Stimulated activated naive B cell treated with anti-CD40 and anti-IgM and Interleukin-4, amounts not matched to agents 10 μg/mL and 1 μg/mL and 100 μg/mL, for 72 hours (primary cell): ENCODE measurements around the gene MTM1.

Experiments
- ATAC-seq, 2 donors: fragments of 150-1000 bp; cut with Tn5 transposase; replicated peaks; 2 replicates each; pipeline ENCODE4 v1.10.0; 2021; ENCODE audit warnings: moderate library complexity in 1 of 2
- DNase-seq: peaks from one replicate; pipeline ENCODE4 v3.0.0; 2021
- H3K27ac Mint-ChIP-seq: one replicate; pipeline ENCODE4 v1.8.0; 2022; ENCODE audit warnings: mild to moderate bottlenecking, mixed read lengths
- H3K27me3 Mint-ChIP-seq, 2 donors: one replicate each; pipeline ENCODE4 v1.8.0; 2022; ENCODE audit warnings: mixed read lengths in 2 of 2
- H3K36me3 Mint-ChIP-seq, 2 donors: one replicate each; pipeline ENCODE4 v1.8.0; 2022; ENCODE audit warnings: mixed read lengths in 2 of 2, mild to moderate bottlenecking in 1 of 2
- H3K4me1 Mint-ChIP-seq, 2 donors: one replicate each; pipeline ENCODE4 v1.8.0; 2022; ENCODE audit warnings: mixed read lengths in 2 of 2, mild to moderate bottlenecking in 1 of 2
- H3K4me3 Mint-ChIP-seq, 2 donors: one replicate each; pipeline ENCODE4 v1.8.0; 2022; ENCODE audit warnings: mild to moderate bottlenecking in 2 of 2, mixed read lengths in 2 of 2, moderate library complexity in 1 of 2
- H3K9me3 Mint-ChIP-seq, 2 donors: one replicate each; pipeline ENCODE4 v1.8.0; 2022; ENCODE audit warnings: mixed read lengths in 2 of 2, mild to moderate bottlenecking in 1 of 2

Gene MTM1

GRCh38 chrX:150543230-150544155 is 24.9 kb upstream of the MTM1 start:
- DNase-seq, result peak; percentile 68
- Mint-ChIP-seq H3K36me3 (no peaks in the 10 kb centered on the region), H3K27me3 (peaks cover 0 to 4% of the 10 kb centered on the region in 2 donors), H3K9me3 (no peaks in the 10 kb centered on the region), H3K27ac (peak overlapping the region; percentile 73), H3K4me1 (peaks cover 22 to 40% of the 10 kb centered on the region in 2 donors), H3K4me3 (peak overlapping the region; percentile 15 to 18)
- peak; percentile 78 to 80 for ATAC-seq

- H3K36me3 Mint-ChIP-seq, result no peaks in the 10 kb centered on the region
- ATAC-seq (no peak), DNase-seq (no peak)
- no peak overlapping the region for H3K27ac Mint-ChIP-seq
- H3K4me3 Mint-ChIP-seq, result no peak overlapping the region
- H3K27me3 Mint-ChIP-seq, result peaks cover 0 to 8% of the 10 kb centered on the region in 2 donors
- H3K4me1 Mint-ChIP-seq, result peaks cover 22 to 40% of the 10 kb centered on the region in 2 donors
- no peaks in the 10 kb centered on the region for H3K9me3 Mint-ChIP-seq
These were observed 24.1 kb upstream of the MTM1 start for GRCh38 chrX:150544222-150544787.

- ATAC-seq (no peak), DNase-seq (no peak)
- H3K9me3 Mint-ChIP-seq, result no peaks in the 10 kb centered on the region
- no peak overlapping the region for H3K27ac Mint-ChIP-seq
- no peaks in the 10 kb centered on the region for H3K36me3 Mint-ChIP-seq
- no peak overlapping the region for H3K4me3 Mint-ChIP-seq
- H3K4me1 Mint-ChIP-seq, result peaks cover 22 to 40% of the 10 kb centered on the region in 2 donors
- H3K27me3 Mint-ChIP-seq, result peaks cover 0 to 9% of the 10 kb centered on the region in 2 donors
These were observed 23.3 kb upstream of the MTM1 start for GRCh38 chrX:150544835-150545770.

- Mint-ChIP-seq H3K27me3 (peaks cover 0 to 9% of the 10 kb centered on the region in 2 donors), H3K27ac (peak overlapping the region; percentile 1), H3K4me3 (peak overlapping the region; percentile 7 to 16), H3K36me3 (no peaks in the 10 kb centered on the region), H3K4me1 (peaks cover 22 to 38% of the 10 kb centered on the region in 2 donors), H3K9me3 (no peaks in the 10 kb centered on the region)
- DNase-seq (no peak), ATAC-seq (no peak)
These were observed 21.7 kb upstream of the MTM1 start for GRCh38 chrX:150546711-150547153.

- H3K4me3 Mint-ChIP-seq, result peak overlapping the region; percentile 79 to 90
- DNase-seq (peak; percentile 37), ATAC-seq (peak; percentile 18 to 52)
- H3K9me3 Mint-ChIP-seq, result no peaks in the 10 kb centered on the region
- H3K27ac Mint-ChIP-seq, result peak overlapping the region; percentile 57
- peaks cover 20 to 30% of the 10 kb centered on the region in 2 donors for H3K4me1 Mint-ChIP-seq
- peaks cover 0 to 9% of the 10 kb centered on the region in 2 donors for H3K27me3 Mint-ChIP-seq
- no peaks in the 10 kb centered on the region for H3K36me3 Mint-ChIP-seq
These were observed 20.9 kb upstream of the MTM1 start for GRCh38 chrX:150547375-150548115.

- H3K27ac Mint-ChIP-seq, result peak overlapping the region; percentile 57
- H3K27me3 Mint-ChIP-seq, result peaks cover 0 to 9% of the 10 kb centered on the region in 2 donors
- ATAC-seq, result no peak
- H3K4me3 Mint-ChIP-seq, result peak overlapping the region; percentile 79 to 90
- DNase-seq, result no peak
- no peaks in the 10 kb centered on the region for H3K36me3 Mint-ChIP-seq
- H3K4me1 Mint-ChIP-seq, result peaks cover 16 to 23% of the 10 kb centered on the region in 2 donors
- no peaks in the 10 kb centered on the region for H3K9me3 Mint-ChIP-seq
These were observed 20.2 kb upstream of the MTM1 start for GRCh38 chrX:150548251-150548650.

GRCh38 chrX:150548684-150549083 is 19.7 kb upstream of the MTM1 start:
- no peak overlapping the region for H3K27ac Mint-ChIP-seq
- H3K27me3 Mint-ChIP-seq, result peaks cover 0 to 9% of the 10 kb centered on the region in 2 donors
- no peaks in the 10 kb centered on the region for H3K36me3 Mint-ChIP-seq
- DNase-seq (no peak), ATAC-seq (no peak)
- no peaks in the 10 kb centered on the region for H3K9me3 Mint-ChIP-seq
- H3K4me3 Mint-ChIP-seq, result no peak overlapping the region
- H3K4me1 Mint-ChIP-seq, result peaks cover 13 to 19% of the 10 kb centered on the region in 2 donors

- Mint-ChIP-seq H3K36me3 (no peaks in the 10 kb centered on the region), H3K27me3 (peaks cover 0 to 9% of the 10 kb centered on the region in 2 donors), H3K4me3 (no peak overlapping the region), H3K9me3 (no peaks in the 10 kb centered on the region), H3K27ac (no peak overlapping the region), H3K4me1 (peaks cover 3 to 6% of the 10 kb centered on the region in 2 donors)
- no peak for DNase-seq
- ATAC-seq, result no peak
These were observed 16.5 kb upstream of the MTM1 start for GRCh38 chrX:150551963-150552362.

GRCh38 chrX:150558424-150558823 is 10.0 kb upstream of the MTM1 start:
- Mint-ChIP-seq H3K27me3 (peaks cover 0 to 3% of the 10 kb centered on the region in 2 donors), H3K9me3 (no peaks in the 10 kb centered on the region), H3K4me3 (no peak overlapping the region), H3K4me1 (no peaks in the 10 kb centered on the region), H3K27ac (no peak overlapping the region), H3K36me3 (no peaks in the 10 kb centered on the region)
- DNase-seq (no peak), ATAC-seq (no peak)

GRCh38 chrX:150564838-150565237 is 3.6 kb upstream of the MTM1 start:
- H3K36me3 Mint-ChIP-seq, result no peaks in the 10 kb centered on the region
- DNase-seq, result no peak
- no peaks in the 10 kb centered on the region for H3K9me3 Mint-ChIP-seq
- no peak overlapping the region for H3K27ac Mint-ChIP-seq
- H3K4me3 Mint-ChIP-seq, result no peak overlapping the region
- ATAC-seq, result no peak
- H3K4me1 Mint-ChIP-seq, result peaks cover 3 to 8% of the 10 kb centered on the region in 2 donors
- peaks cover 0 to 1% of the 10 kb centered on the region in 2 donors for H3K27me3 Mint-ChIP-seq

GRCh38 chrX:150565551-150565950 is 2.9 kb upstream of the MTM1 start:
- ATAC-seq, result no peak
- Mint-ChIP-seq H3K4me1 (peaks cover 6 to 8% of the 10 kb centered on the region in 2 donors), H3K27ac (no peak overlapping the region), H3K27me3 (no peaks in the 10 kb centered on the region), H3K4me3 (no peak overlapping the region), H3K36me3 (no peaks in the 10 kb centered on the region), H3K9me3 (no peaks in the 10 kb centered on the region)
- no peak for DNase-seq

GRCh38 chrX:150566734-150567182 is 1.7 kb upstream of the MTM1 start:
- H3K27me3 Mint-ChIP-seq, result no peaks in the 10 kb centered on the region
- DNase-seq (no peak), ATAC-seq (no peak)
- peaks cover 10 to 14% of the 10 kb centered on the region in 2 donors for H3K4me1 Mint-ChIP-seq
- H3K27ac Mint-ChIP-seq, result no peak overlapping the region
- H3K36me3 Mint-ChIP-seq, result no peaks in the 10 kb centered on the region
- H3K4me3 Mint-ChIP-seq, result no peak overlapping the region
- no peaks in the 10 kb centered on the region for H3K9me3 Mint-ChIP-seq

GRCh38 chrX:150567645-150568319 is 639 bp upstream of the MTM1 start:
- Mint-ChIP-seq H3K36me3 (no peaks in the 10 kb centered on the region), H3K27ac (peak overlapping the region; percentile 57), H3K27me3 (no peaks in the 10 kb centered on the region), H3K9me3 (no peaks in the 10 kb centered on the region), H3K4me3 (peak overlapping the region; percentile 85 to 92), H3K4me1 (peaks cover 20 to 24% of the 10 kb centered on the region in 2 donors)
- ATAC-seq, result peak; percentile 0 to 1
- DNase-seq, result no peak
